ENCODE data around the gene C17orf100. TPM values are rescaled to one million over a fixed set of nuclear protein-coding genes. Genes with fewer than 3 reads are reported as not detected.
A peak's percentile ranks its signal among the peaks of the same experiment; 100 is the strongest.

C17orf100 gene
- total and polyA plus RNA-seq, 2 of the 13 experiments (the other 11 are each of a cell fraction or from before 2014, with no cell fraction given): 3.6 to 8.7 TPM

DNA sequence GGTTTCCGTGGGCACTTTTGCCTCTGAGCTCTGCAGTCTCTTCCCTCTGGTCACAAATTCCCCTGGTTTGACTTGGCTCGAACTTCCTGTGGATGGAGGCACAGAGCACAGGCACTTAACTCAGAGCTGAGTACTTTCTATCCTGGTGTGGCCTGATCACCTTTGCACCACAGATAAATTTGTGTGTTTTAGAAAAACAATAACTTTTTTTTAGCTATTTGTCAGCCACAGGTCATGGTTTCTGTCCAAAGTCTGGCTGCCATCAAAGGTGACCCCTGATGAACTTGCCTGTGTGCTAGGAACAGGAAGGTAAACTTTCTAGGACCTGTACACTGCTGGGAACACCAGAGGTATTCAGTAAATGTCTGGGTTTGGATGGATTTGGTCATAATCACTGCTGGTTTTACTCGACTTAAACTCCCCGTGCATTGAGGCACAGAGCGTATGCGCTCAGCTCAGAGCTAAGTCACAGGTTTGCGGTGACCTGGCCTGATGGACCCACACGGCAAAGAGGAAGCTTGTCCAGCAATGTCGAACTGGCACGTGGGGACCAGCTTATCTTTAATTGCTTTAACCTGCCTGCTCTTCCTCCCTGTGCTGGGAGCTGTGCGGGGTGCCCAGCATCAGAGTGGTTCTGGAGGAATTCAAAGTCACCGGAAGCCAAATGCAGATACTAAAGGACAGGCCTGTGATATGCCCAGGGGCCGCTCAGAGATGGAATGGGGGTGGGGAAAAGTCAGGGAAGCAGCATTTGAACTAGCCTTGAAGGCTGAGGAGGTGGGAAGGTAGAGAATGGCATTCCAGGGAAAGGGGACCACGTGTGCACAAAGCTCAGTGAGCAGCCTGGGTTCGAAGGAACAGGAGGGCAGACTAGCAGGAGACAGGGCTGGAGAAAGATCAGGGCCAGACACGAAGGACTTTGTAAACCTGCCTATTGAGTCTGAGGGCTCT is 48.7 kb downstream of the C17orf100 start (continued):
- TF ChIP-seq ZNF230 (CRISPR knock-in tag; IDR thresholded peaks at IDR 0.05): peak; percentile 27
- TF ChIP-seq NFE2 (CRISPR knock-in tag; IDR thresholded peaks at IDR 0.05): no peak
- TF ChIP-seq KLF16 (CRISPR knock-in tag; IDR thresholded peaks at IDR 0.05): peak in 1 of 2 experiments; percentile 87; a peak in 2 of 4 replicates
- 0 out of 2 replicates have a peak, but pooled peaks have one; percentile 50 for TF ChIP-seq ZMAT3 (CRISPR knock-in tag; conservative IDR thresholded peaks at IDR 0.05)
- TF ChIP-seq, protein P1, sequence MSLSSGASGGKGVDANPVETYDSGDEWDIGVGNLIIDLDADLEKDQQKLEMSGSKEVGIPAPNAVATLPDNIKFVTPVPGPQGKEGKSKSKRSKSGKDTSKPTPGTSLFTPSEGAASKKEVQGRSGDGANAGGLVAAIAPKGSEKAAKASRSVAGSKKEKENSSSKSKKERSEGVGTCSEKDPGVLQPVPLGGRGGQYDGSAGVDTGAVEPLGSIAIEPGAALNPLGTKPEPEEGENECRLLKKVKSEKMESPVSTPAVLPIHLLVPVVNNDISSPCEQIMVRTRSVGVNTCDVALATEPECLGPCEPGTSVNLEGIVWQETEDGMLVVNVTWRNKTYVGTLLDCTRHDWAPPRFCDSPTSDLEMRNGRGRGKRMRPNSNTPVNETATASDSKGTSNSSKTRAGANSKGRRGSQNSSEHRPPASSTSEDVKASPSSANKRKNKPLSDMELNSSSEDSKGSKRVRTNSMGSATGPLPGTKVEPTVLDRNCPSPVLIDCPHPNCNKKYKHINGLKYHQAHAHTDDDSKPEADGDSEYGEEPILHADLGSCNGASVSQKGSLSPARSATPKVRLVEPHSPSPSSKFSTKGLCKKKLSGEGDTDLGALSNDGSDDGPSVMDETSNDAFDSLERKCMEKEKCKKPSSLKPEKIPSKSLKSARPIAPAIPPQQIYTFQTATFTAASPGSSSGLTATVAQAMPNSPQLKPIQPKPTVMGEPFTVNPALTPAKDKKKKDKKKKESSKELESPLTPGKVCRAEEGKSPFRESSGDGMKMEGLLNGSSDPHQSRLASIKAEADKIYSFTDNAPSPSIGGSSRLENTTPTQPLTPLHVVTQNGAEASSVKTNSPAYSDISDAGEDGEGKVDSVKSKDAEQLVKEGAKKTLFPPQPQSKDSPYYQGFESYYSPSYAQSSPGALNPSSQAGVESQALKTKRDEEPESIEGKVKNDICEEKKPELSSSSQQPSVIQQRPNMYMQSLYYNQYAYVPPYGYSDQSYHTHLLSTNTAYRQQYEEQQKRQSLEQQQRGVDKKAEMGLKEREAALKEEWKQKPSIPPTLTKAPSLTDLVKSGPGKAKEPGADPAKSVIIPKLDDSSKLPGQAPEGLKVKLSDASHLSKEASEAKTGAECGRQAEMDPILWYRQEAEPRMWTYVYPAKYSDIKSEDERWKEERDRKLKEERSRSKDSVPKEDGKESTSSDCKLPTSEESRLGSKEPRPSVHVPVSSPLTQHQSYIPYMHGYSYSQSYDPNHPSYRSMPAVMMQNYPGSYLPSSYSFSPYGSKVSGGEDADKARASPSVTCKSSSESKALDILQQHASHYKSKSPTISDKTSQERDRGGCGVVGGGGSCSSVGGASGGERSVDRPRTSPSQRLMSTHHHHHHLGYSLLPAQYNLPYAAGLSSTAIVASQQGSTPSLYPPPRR (CRISPR knock-in tag; IDR thresholded peaks at IDR 0.05; ENCODE audit: borderline replicate concordance): peak; percentile 97
- TF ChIP-seq GABPA (IDR thresholded peaks at IDR 0.05; ENCODE audit: low read depth, low read length): no peak
- TF ChIP-seq GABPA (CRISPR knock-in tag; IDR thresholded peaks at IDR 0.05; ENCODE audit: low read depth): peak; percentile 64
- TF ChIP-seq HDAC6 (IDR thresholded peaks at IDR 0.05; ENCODE audit: low read depth, low read length): no peak
- no peak for TF ChIP-seq RBAK (CRISPR knock-in tag; IDR thresholded peaks at IDR 0.05)
- TF ChIP-seq CENPT (CRISPR knock-in tag; IDR thresholded peaks at IDR 0.05; ENCODE audit: low read depth): no peak
- no peak for TF ChIP-seq FOXA1 (IDR thresholded peaks at IDR 0.05)
- peak; percentile 82 for TF ChIP-seq FOXA1 (CRISPR knock-in tag; IDR thresholded peaks at IDR 0.05)
- no peak for TF ChIP-seq ZFP82 (CRISPR knock-in tag; IDR thresholded peaks at IDR 0.05; ENCODE audit: borderline replicate concordance)
- TF ChIP-seq ZNF577 (CRISPR knock-in tag; IDR thresholded peaks at IDR 0.05; ENCODE audit: borderline replicate concordance, low read depth): no peak
- peak; percentile 99 for TF ChIP-seq NR2F2 (IDR thresholded peaks at IDR 0.05; ENCODE audit: borderline replicate concordance, low read depth)
- TF ChIP-seq NR2F6 (IDR thresholded peaks at IDR 0.05): peak; percentile 99
- TF ChIP-seq NR2F6 (CRISPR knock-in tag; IDR thresholded peaks at IDR 0.05): peak; percentile 99
- TF ChIP-seq ZNF879 (CRISPR knock-in tag; IDR thresholded peaks at IDR 0.05): no peak
- peak; percentile 64; the same call in 2 of the 3 replicates for TF ChIP-seq MXI1 (IDR thresholded peaks at IDR 0.05; ENCODE audit: borderline replicate concordance, low read depth, low read length)
- no peak for TF ChIP-seq ZNF496 (CRISPR knock-in tag; IDR thresholded peaks at IDR 0.05; ENCODE audit: insufficient replicate concordance)
- no peak for TF ChIP-seq MBNL3 (CRISPR knock-in tag; conservative IDR thresholded peaks at IDR 0.05)
- TF ChIP-seq CBX5 (CRISPR knock-in tag; IDR thresholded peaks at IDR 0.05; ENCODE audit: borderline replicate concordance): no peak; the same call in 1 of the 2 replicates
- TF ChIP-seq, protein P2, sequence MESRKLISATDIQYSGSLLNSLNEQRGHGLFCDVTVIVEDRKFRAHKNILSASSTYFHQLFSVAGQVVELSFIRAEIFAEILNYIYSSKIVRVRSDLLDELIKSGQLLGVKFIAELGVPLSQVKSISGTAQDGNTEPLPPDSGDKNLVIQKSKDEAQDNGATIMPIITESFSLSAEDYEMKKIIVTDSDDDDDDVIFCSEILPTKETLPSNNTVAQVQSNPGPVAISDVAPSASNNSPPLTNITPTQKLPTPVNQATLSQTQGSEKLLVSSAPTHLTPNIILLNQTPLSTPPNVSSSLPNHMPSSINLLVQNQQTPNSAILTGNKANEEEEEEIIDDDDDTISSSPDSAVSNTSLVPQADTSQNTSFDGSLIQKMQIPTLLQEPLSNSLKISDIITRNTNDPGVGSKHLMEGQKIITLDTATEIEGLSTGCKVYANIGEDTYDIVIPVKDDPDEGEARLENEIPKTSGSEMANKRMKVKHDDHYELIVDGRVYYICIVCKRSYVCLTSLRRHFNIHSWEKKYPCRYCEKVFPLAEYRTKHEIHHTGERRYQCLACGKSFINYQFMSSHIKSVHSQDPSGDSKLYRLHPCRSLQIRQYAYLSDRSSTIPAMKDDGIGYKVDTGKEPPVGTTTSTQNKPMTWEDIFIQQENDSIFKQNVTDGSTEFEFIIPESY (CRISPR knock-in tag; IDR thresholded peaks at IDR 0.05): peak; percentile 71; the same call in 1 of the 2 replicates
- TF ChIP-seq CCAR2 (optimal IDR thresholded peaks at IDR 0.05; ENCODE audit: low read depth, low read length): peak; percentile 70
